ENCODE data around the gene IQCH.

DNA sequence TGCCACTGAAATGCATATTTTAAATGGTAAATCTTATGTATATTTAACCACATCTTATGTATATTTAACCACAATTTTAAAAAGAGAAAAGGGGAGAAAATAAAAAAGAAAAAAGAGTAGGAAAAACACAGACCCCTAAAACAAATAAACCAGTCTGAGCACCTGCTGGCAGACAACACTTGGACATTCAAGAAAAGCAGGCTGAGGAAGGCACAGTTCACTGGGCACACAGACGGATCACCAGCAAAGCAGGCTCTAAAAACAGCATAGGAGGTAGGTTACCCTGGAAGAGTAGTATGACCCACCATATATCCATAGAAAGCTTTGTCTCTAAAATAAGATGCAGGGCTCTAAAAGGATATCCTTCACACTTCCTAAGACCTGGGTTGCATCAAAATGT is 27.2 kb upstream of the IQCH start:
- no peak for TF ChIP-seq POLR2A (IDR thresholded peaks at IDR 0.05; ENCODE audit: low read depth, low read length)
- no peak for TF ChIP-seq CTCF (conservative IDR thresholded peaks at IDR 0.05; ENCODE audit: low read depth, low read length)
- no peak for TF ChIP-seq ELK1 (IDR thresholded peaks at IDR 0.05; ENCODE audit: borderline replicate concordance, low read depth, low read length)
- no peak for TF ChIP-seq CHD1 (IDR thresholded peaks at IDR 0.05; ENCODE audit: low read depth, low read length)
- TF ChIP-seq NFE2L2 (IDR thresholded peaks at IDR 0.05; ENCODE audit: low read depth, low read length), result no peak
- TF ChIP-seq MAFK (IDR thresholded peaks at IDR 0.05; ENCODE audit: low read depth, low read length), result no peak
- no peak for TF ChIP-seq BHLHE40 (IDR thresholded peaks at IDR 0.05; ENCODE audit: low read depth, low read length)
- no peak for TF ChIP-seq RFX5 (IDR thresholded peaks at IDR 0.05; ENCODE audit: low read depth, low read length)
